ENCODE measurements around the gene GDPD3.

Gene GDPD3

DNA sequence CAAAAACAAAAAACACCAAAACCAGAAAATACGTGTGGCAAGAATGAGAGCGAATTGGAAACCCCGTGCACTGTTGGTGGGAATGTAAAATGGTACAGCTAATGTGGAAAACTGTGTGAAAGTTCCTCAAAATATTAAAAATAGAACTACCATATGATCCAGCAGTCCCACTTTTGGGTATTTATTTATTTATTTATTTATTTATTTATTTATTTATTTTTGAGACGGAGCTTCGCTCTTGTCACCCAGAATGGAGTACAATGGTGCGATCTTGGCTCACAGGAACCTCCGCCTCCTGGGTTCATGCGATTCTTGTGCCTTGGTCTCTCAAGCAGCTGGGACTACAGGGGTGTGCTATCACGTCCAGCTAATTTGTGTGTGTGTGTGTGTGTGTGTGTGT is 39.2 kb upstream of the GDPD3 start:
- ATAC-seq (ENCODE audit: insufficient read depth, low read depth): no peak

GRCh38 chr16:30151091-30151490 is 37.8 kb upstream of the GDPD3 start:
- no peaks in the 10 kb centered on the region for H3K79me2 ChIP-seq (ENCODE audit: insufficient read depth, low read length)
- DNase-seq (no peak), ATAC-seq (ENCODE audit: insufficient read depth, low read depth) (no peak)
- peaks cover 10% of the 10 kb centered on the region for H3K9me3 ChIP-seq (ENCODE audit: insufficient read depth, low read length, severe bottlenecking)
- no peak overlapping the region for H3K4me2 ChIP-seq (ENCODE audit: insufficient read depth, low read length)
- no peak overlapping the region for H3K4me3 ChIP-seq (ENCODE audit: low read depth in 1 of 2, low read length in 2 of 2)
- H3K4me1 ChIP-seq (ENCODE audit: insufficient read depth, low read length): no peaks in the 10 kb centered on the region
- H4K20me1 ChIP-seq (ENCODE audit: insufficient read depth, low read length): no peaks in the 10 kb centered on the region
- H3K27ac ChIP-seq (ENCODE audit: low read length): no peak overlapping the region
- no peaks in the 10 kb centered on the region for H3K36me3 ChIP-seq (ENCODE audit: insufficient read depth, low read length)
- TF ChIP-seq, protein P1, sequence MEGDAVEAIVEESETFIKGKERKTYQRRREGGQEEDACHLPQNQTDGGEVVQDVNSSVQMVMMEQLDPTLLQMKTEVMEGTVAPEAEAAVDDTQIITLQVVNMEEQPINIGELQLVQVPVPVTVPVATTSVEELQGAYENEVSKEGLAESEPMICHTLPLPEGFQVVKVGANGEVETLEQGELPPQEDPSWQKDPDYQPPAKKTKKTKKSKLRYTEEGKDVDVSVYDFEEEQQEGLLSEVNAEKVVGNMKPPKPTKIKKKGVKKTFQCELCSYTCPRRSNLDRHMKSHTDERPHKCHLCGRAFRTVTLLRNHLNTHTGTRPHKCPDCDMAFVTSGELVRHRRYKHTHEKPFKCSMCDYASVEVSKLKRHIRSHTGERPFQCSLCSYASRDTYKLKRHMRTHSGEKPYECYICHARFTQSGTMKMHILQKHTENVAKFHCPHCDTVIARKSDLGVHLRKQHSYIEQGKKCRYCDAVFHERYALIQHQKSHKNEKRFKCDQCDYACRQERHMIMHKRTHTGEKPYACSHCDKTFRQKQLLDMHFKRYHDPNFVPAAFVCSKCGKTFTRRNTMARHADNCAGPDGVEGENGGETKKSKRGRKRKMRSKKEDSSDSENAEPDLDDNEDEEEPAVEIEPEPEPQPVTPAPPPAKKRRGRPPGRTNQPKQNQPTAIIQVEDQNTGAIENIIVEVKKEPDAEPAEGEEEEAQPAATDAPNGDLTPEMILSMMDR (IDR thresholded peaks at IDR 0.05; ENCODE audit: borderline replicate concordance, extremely low read depth, low read length, poor library complexity, severe bottlenecking): no peak
- TF ChIP-seq EZH2 (IDR thresholded peaks at IDR 0.05; ENCODE audit: borderline replicate concordance, low read depth, low read length, severe bottlenecking): no peak
- no peak overlapping the region for H2AFZ ChIP-seq (ENCODE audit: low read depth, low read length)
- no peak overlapping the region for H3K9ac ChIP-seq (ENCODE audit: low read depth, low read length)
- no peaks in the 10 kb centered on the region for H3K27me3 ChIP-seq (ENCODE audit: insufficient read depth, low read length, poor library complexity)

More for the DNA sequence above, 39.2 kb upstream of the GDPD3 start:
- Histone ChIP-seq H4K20me1 (ENCODE audit: insufficient read depth, low read length) (no peaks in the 10 kb centered on the region), H3K4me3 (ENCODE audit: low read depth in 1 of 2, low read length in 2 of 2) (no peak overlapping the region), H3K27me3 (ENCODE audit: insufficient read depth, low read length, poor library complexity) (no peaks in the 10 kb centered on the region), H2AFZ (ENCODE audit: low read depth, low read length) (no peak overlapping the region), H3K9me3 (ENCODE audit: insufficient read depth, low read length, severe bottlenecking) (peaks cover 10% of the 10 kb centered on the region), H3K79me2 (ENCODE audit: insufficient read depth, low read length) (no peaks in the 10 kb centered on the region), H3K4me2 (ENCODE audit: insufficient read depth, low read length) (no peak overlapping the region), H3K4me1 (ENCODE audit: insufficient read depth, low read length) (no peaks in the 10 kb centered on the region), H3K36me3 (ENCODE audit: insufficient read depth, low read length) (no peaks in the 10 kb centered on the region), H3K9ac (ENCODE audit: low read depth, low read length) (no peak overlapping the region), H3K27ac (ENCODE audit: low read length) (no peak overlapping the region)
- TF ChIP-seq, protein P1 (IDR thresholded peaks at IDR 0.05; ENCODE audit: borderline replicate concordance, extremely low read depth, low read length, poor library complexity, severe bottlenecking): no peak
- TF ChIP-seq EZH2 (IDR thresholded peaks at IDR 0.05; ENCODE audit: borderline replicate concordance, low read depth, low read length, severe bottlenecking): no peak
- no peak for DNase-seq

GRCh38 chr16:30149250-30149930 is 36.1 kb upstream of the GDPD3 start:
- Histone ChIP-seq H3K4me2 (ENCODE audit: insufficient read depth, low read length) (no peak overlapping the region), H3K9ac (ENCODE audit: low read depth, low read length) (no peak overlapping the region), H3K9me3 (ENCODE audit: insufficient read depth, low read length, severe bottlenecking) (peaks cover 10% of the 10 kb centered on the region), H3K27me3 (ENCODE audit: insufficient read depth, low read length, poor library complexity) (no peaks in the 10 kb centered on the region), H3K79me2 (ENCODE audit: insufficient read depth, low read length) (no peaks in the 10 kb centered on the region), H3K36me3 (ENCODE audit: insufficient read depth, low read length) (no peaks in the 10 kb centered on the region), H3K27ac (ENCODE audit: low read length) (no peak overlapping the region), H3K4me1 (ENCODE audit: insufficient read depth, low read length) (no peaks in the 10 kb centered on the region), H3K4me3 (ENCODE audit: low read depth in 1 of 2, low read length in 2 of 2) (no peak overlapping the region), H4K20me1 (ENCODE audit: insufficient read depth, low read length) (no peaks in the 10 kb centered on the region), H2AFZ (ENCODE audit: low read depth, low read length) (no peak overlapping the region)
- TF ChIP-seq, protein P1 (IDR thresholded peaks at IDR 0.05; ENCODE audit: borderline replicate concordance, extremely low read depth, low read length, poor library complexity, severe bottlenecking): no peak
- TF ChIP-seq EZH2 (IDR thresholded peaks at IDR 0.05; ENCODE audit: borderline replicate concordance, low read depth, low read length, severe bottlenecking): no peak
- no peak for ATAC-seq (ENCODE audit: insufficient read depth, low read depth)
- no peak for DNase-seq

All from DND-41 (cell line).